GM20000 (cell line): ENCODE measurements around the gene RAB31.

Experiments
- DNase-seq: peaks from one replicate; pipeline ENCODE4 v3.0.0; 2012; ENCODE audit warnings: low spot score
- CTCF ChIP-seq: IDR thresholded peaks from 2 replicates; pipeline ENCODE4 v1.5.1; 2012; ENCODE audit warnings: mild to moderate bottlenecking, control low read depth; ENCODE audit errors: extremely low read depth, missing control alignments

The RAB31 gene

GRCh38 chr18:9835825-9836224 is 127.7 kb downstream of the RAB31 start:
- no peak for DNase-seq
- no peak for TF ChIP-seq CTCF

DNA sequence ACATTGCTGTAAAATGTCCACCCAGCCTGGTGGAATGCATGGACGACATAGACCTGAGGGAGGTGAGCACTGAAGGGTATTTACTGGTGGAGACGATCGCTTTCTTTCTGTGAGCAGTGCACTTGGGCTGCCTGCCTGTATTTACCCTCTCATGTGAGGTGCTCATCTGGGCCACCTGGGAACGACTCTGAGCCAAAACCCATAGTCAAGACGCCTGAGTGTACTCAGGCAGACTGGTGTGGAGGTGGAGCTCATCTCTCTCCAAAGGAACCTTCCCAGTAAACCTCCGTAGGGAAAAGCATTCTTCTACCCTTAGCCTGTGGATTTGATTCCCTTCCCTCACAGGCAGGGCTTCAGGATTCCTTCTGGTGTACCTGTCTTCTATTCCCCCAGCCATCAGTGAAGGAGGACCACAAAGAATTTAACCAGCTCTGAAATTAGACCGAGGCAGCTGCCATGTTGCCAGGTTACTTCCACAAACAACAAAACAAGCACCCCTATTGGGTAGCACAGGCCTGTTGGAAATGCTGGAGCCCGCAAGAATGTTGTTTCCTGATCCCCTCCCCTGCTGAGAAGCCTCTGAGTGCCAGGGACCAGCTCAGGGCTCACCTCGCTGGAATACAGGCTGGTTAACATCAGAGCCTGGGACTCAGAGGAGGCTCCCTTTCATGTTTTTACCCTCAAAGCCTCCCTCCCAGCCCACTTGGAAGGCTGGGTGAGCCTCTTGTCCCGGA is 130.2 kb downstream of the RAB31 start:
- TF ChIP-seq CTCF = no peak
- no peak for DNase-seq

DNA sequence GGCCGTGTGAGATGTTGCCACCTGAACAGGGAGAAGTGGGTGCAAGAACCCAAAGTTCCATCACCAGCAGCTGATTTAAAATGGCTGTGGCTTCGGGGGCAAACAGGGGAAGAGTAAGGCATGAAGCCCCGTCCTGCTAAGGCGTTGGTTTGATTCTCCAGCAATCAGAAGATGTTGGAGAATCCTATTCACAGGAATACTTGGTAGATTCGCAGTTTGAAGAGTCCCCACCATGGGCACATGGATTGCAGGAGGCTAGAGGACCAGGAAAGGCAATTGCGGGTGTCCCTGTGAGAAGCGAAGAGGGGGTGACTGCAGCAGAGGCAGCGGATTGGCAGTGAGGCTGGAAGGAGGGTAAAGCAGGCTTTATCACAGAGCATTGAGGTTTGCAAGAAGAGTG is 131.1 kb downstream of the RAB31 start:
- no peak for TF ChIP-seq CTCF
- DNase-seq = no peak

- no peak for TF ChIP-seq CTCF
- no peak for DNase-seq
Observed at GRCh38 chr18:9839853-9840252, 131.8 kb downstream of the RAB31 start.

DNA sequence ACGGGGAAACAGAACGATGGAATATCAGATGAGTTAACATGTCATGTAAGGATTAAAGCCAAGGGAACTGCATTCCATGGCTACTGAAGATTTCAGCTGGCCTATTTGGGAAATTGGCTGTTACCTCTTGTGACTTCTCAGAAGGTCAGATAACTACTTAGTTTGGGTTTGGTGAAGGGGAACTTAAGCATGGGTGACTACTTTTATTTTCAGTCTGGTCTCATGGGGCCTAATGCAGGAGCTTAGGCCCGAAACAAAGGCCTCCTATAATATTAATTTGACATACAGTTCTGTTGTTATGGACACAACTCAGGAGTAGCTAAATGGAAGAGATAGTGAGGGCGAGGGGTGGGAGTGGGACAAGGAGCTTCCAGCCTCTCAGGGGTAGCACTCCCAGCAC is 133.7 kb downstream of the RAB31 start:
- TF ChIP-seq CTCF = no peak
- no peak for DNase-seq

DNA sequence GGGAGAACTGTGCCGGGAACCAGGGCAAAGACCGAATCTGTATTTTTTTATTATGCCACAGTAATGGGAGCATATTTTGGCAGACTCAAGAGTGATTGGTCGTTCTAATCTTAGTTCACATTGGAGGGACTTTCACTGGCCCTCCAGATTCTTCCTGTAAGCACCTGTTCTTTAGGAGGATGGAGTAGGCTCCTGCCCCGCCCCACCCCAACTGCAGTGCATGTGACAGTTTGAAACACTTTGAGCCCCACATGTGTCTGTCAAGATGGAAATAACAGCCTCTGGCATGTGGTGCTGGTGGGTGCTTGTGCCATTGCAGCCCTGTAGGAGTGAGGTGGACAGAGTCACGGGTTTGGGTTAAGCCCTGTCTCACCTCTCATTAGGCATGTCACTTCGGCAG is 134.3 kb downstream of the RAB31 start:
- TF ChIP-seq CTCF = no peak
- no peak for DNase-seq

- no peak for TF ChIP-seq CTCF
- DNase-seq = no peak
Observed at GRCh38 chr18:9845256-9845655, 137.2 kb downstream of the RAB31 start.
